Fibroblast of lung (primary cell): ENCODE data around the gene ARX.

Experiments used
- CTCF ChIP-seq, 2 donors: IDR thresholded peaks in 1 of 2; conservative IDR thresholded peaks in 1 of 2; 1 replicate in 1 of 2; 2 replicates in 1 of 2; pipeline ENCODE4 v1.5.1; 2011 to 2012; ENCODE audit warnings: low read length in 2 of 2, control low read depth in 1 of 2, inconsistent platforms in 1 of 2, low read depth in 1 of 2, mild to moderate bottlenecking in 1 of 2
- EZH2 ChIP-seq: IDR thresholded peaks from 2 replicates; pipeline ENCODE4 v1.5.1; 2012; ENCODE audit warnings: low read length, control low read depth, mild to moderate bottlenecking; ENCODE audit errors: missing control alignments

GRCh38 chrX:25002661-25003020 is 13.1 kb downstream of the ARX start:
- no peak for TF ChIP-seq CTCF (conservative IDR thresholded peaks at IDR 0.05 in 1 of 2, IDR thresholded peaks at IDR 0.05 in 1 of 2; ENCODE audit: low read depth in 1 of 2, low read length in 2 of 2)
- no peak for TF ChIP-seq EZH2
